ENCODE measurements around the gene AGR3.

The AGR3 gene

DNA sequence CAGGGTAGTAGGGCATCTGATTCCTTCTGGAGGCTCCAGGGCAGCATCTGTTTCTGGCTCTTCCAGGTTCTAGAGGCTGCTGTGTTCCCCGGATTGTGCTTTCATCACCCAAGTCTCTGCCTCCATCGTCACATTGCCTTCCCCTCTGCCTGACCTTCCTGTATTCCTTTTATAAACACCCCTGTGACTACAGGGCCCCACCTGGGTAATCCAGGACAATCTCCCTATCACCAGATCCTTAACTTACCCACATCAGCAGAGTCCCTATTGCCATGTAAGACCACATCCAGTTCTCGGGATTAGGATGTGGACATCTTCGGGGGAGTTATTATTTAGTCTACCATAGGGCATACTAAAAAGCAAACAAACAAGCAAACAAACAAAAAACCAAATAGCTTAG, 39.4 kb upstream of the AGR3 start:
- H2AK5ac ChIP-seq (ENCODE audit: low read depth, low read length) = no peak overlapping the region
- DNase-seq (ENCODE audit: low spot score) = no peak
- H3K36me3 ChIP-seq (replicated peaks in 1 of 2; ENCODE audit: control insufficient read depth in 2 of 2, insufficient read depth in 2 of 2, low read length in 2 of 2) = peaks cover 0 to 18% of the 10 kb centered on the region in 2 donors
- no peak overlapping the region for H3K14ac ChIP-seq (ENCODE audit: low read length)
- H2AFZ ChIP-seq (ENCODE audit: low read length) = no peak overlapping the region
- no peak overlapping the region for H2BK120ac ChIP-seq (ENCODE audit: low read depth, low read length)
- H3K18ac ChIP-seq (ENCODE audit: low read length) = no peak overlapping the region
- peaks cover 0 to 21% of the 10 kb centered on the region in 2 donors for H3K9me3 ChIP-seq (replicated peaks in 1 of 2; ENCODE audit: control insufficient read depth in 2 of 2, insufficient read depth in 1 of 2, low read depth in 1 of 2, low read length in 2 of 2)
- H4K91ac ChIP-seq (ENCODE audit: low read depth, low read length, poor library complexity) = no peak overlapping the region
- no peaks in the 10 kb centered on the region for H3K79me1 ChIP-seq (ENCODE audit: low read depth, low read length)
- no peak overlapping the region for H3K23ac ChIP-seq (ENCODE audit: low read depth, low read length, poor library complexity)
- no peak overlapping the region for H2BK15ac ChIP-seq (ENCODE audit: low read length)
- no peak overlapping the region for H3K27ac ChIP-seq (replicated peaks; ENCODE audit: low read length)
- H3K9ac ChIP-seq (ENCODE audit: low read depth, low read length, poor library complexity) = no peak overlapping the region
- H2BK12ac ChIP-seq (ENCODE audit: low read length) = no peak overlapping the region
- H2BK5ac ChIP-seq (ENCODE audit: low read length) = no peak overlapping the region
- no peaks in the 10 kb centered on the region for H3K27me3 ChIP-seq (ENCODE audit: control insufficient read depth in 3 of 3, insufficient read depth in 3 of 3, low read depth in 1 of 3, low read length in 3 of 3)
- no peak overlapping the region for H4K8ac ChIP-seq (ENCODE audit: low read depth, low read length)
- WGBS, 2 donors (ENCODE audit: extremely low coverage in 2 of 2, insufficient read length in 2 of 2, insufficient replicate concordance in 1 of 2) = no CpG with 5 or more reads among the region's 4 CpGs
- no peak overlapping the region for H3K4me2 ChIP-seq (ENCODE audit: insufficient read depth, low read length, poor library complexity, severe bottlenecking)
- H3K4ac ChIP-seq (ENCODE audit: low read length) = no peak overlapping the region
- H3K4me1 ChIP-seq (ENCODE audit: control insufficient read depth in 2 of 2, insufficient read depth in 1 of 2, low read depth in 1 of 2, low read length in 2 of 2) = peaks cover 10 to 23% of the 10 kb centered on the region in 2 donors
- no peak overlapping the region for H3K4me3 ChIP-seq (ENCODE audit: low read length in 2 of 2)

DNA sequence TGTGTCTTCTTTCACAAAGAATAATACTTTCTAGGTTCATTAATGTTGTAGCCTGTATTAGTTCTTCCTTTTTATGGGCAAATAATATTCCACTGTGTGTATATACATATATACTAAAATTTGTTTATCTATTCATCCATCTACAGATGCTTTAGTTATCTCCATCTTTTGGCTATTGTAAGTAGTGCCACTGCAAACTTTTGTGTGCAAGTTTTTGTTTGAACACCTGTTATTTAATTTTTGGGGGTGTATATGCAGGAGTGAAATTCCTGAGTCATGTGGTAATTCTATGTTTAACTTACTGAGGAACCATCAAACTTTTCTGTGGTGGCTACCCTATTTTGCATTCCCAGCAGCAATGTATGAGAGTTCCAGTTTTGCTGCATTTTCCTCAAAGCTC, 37.7 kb upstream of the AGR3 start:
- Histone ChIP-seq H3K79me1 (ENCODE audit: low read depth, low read length) (no peaks in the 10 kb centered on the region), H2BK15ac (ENCODE audit: low read length) (no peak overlapping the region), H3K9me3 (replicated peaks in 1 of 2; ENCODE audit: control insufficient read depth in 2 of 2, insufficient read depth in 1 of 2, low read depth in 1 of 2, low read length in 2 of 2) (peaks cover 2 to 20% of the 10 kb centered on the region in 2 donors), H2BK5ac (ENCODE audit: low read length) (no peak overlapping the region), H3K23ac (ENCODE audit: low read depth, low read length, poor library complexity) (no peak overlapping the region), H2BK120ac (ENCODE audit: low read depth, low read length) (no peak overlapping the region), H2AFZ (ENCODE audit: low read length) (no peak overlapping the region), H2AK5ac (ENCODE audit: low read depth, low read length) (no peak overlapping the region), H3K9ac (ENCODE audit: low read depth, low read length, poor library complexity) (no peak overlapping the region), H3K4ac (ENCODE audit: low read length) (no peak overlapping the region), H3K4me1 (ENCODE audit: control insufficient read depth in 2 of 2, insufficient read depth in 1 of 2, low read depth in 1 of 2, low read length in 2 of 2) (peaks cover 12 to 24% of the 10 kb centered on the region in 2 donors), H3K4me2 (ENCODE audit: insufficient read depth, low read length, poor library complexity, severe bottlenecking) (no peak overlapping the region), H4K8ac (ENCODE audit: low read depth, low read length) (no peak overlapping the region), H3K27ac (replicated peaks; ENCODE audit: low read length) (no peak overlapping the region), H2BK12ac (ENCODE audit: low read length) (no peak overlapping the region), H3K18ac (ENCODE audit: low read length) (no peak overlapping the region), H3K27me3 (ENCODE audit: control insufficient read depth in 3 of 3, insufficient read depth in 3 of 3, low read depth in 1 of 3, low read length in 3 of 3) (no peaks in the 10 kb centered on the region), H4K91ac (ENCODE audit: low read depth, low read length, poor library complexity) (no peak overlapping the region), H3K4me3 (ENCODE audit: low read length in 2 of 2) (no peak overlapping the region), H3K36me3 (replicated peaks in 1 of 2; ENCODE audit: control insufficient read depth in 2 of 2, insufficient read depth in 2 of 2, low read length in 2 of 2) (peaks cover 0 to 9% of the 10 kb centered on the region in 2 donors), H3K14ac (ENCODE audit: low read length) (no peak overlapping the region)
- DNase-seq (ENCODE audit: low spot score) = no peak

DNA sequence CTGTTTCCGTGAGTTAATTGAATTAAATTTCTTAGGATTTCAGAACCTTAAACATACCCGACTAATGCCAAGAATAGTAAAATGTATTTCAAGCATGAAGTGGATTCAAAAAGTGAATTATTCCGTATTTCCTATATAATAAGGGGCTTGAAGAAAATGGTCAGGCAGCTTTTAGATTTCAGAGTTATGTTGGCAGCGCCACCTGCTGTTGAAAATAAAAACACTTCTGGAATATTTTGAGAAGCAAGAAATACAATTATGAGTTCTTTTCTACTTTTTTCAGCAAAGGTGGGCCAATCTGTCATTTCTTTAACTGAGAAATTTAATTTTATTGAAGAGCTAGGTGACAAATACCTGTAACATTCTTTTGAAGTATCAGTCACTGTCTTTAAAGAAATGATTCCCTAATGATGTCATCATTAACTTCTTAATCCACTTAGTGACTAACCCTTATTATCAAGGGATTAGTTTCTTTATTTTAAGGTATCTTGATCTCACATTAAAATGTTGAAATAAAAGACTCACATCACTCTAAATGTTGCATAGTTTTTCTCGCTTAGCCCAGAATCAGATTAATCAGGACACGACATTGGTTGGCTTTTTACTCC, 36.6 kb upstream of the AGR3 start:
- H3K27ac ChIP-seq (replicated peaks; ENCODE audit: low read length) = no peak overlapping the region

DNA sequence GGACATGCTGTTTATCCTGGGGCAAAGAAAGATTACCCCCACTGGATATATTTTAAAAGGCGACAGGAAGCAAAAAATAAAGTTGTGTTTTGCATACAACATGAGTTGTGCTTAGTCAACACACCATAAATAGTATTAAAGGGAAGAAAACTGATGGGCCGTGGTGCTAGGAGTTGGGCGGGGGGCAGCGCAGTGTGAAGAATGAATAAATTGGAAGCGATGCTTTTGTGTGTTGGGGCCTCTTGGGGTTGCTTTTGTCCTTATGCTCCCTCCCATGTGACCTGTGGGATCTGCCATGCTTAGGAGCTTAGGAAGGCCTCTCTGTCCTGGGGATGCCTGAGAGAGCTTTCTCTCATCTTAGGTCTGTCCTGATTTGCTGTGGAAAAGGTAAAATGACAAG, 35.0 kb upstream of the AGR3 start:
- Histone ChIP-seq H3K18ac (ENCODE audit: low read length) (no peak overlapping the region), H3K4me2 (ENCODE audit: insufficient read depth, low read length, poor library complexity, severe bottlenecking) (no peak overlapping the region), H3K79me1 (ENCODE audit: low read depth, low read length) (no peaks in the 10 kb centered on the region), H3K4me1 (ENCODE audit: control insufficient read depth in 2 of 2, insufficient read depth in 1 of 2, low read depth in 1 of 2, low read length in 2 of 2) (peaks cover 12 to 20% of the 10 kb centered on the region in 2 donors), H3K36me3 (replicated peaks in 1 of 2; ENCODE audit: control insufficient read depth in 2 of 2, insufficient read depth in 2 of 2, low read length in 2 of 2) (no peaks in the 10 kb centered on the region), H2BK5ac (ENCODE audit: low read length) (no peak overlapping the region), H2BK15ac (ENCODE audit: low read length) (no peak overlapping the region), H3K14ac (ENCODE audit: low read length) (no peak overlapping the region), H2BK12ac (ENCODE audit: low read length) (no peak overlapping the region), H3K9me3 (replicated peaks in 1 of 2; ENCODE audit: control insufficient read depth in 2 of 2, insufficient read depth in 1 of 2, low read depth in 1 of 2, low read length in 2 of 2) (peaks cover 2 to 27% of the 10 kb centered on the region in 2 donors), H3K4me3 (ENCODE audit: low read length in 2 of 2) (peak overlapping the region in 1 of 2 donors; percentile 52), H2AK5ac (ENCODE audit: low read depth, low read length) (no peak overlapping the region), H4K8ac (ENCODE audit: low read depth, low read length) (no peak overlapping the region), H2AFZ (ENCODE audit: low read length) (peak overlapping the region; percentile 80), H4K91ac (ENCODE audit: low read depth, low read length, poor library complexity) (no peak overlapping the region), H3K4ac (ENCODE audit: low read length) (no peak overlapping the region), H3K9ac (ENCODE audit: low read depth, low read length, poor library complexity) (no peak overlapping the region), H3K27me3 (ENCODE audit: control insufficient read depth in 3 of 3, insufficient read depth in 3 of 3, low read depth in 1 of 3, low read length in 3 of 3) (no peaks in the 10 kb centered on the region), H3K23ac (ENCODE audit: low read depth, low read length, poor library complexity) (no peak overlapping the region), H2BK120ac (ENCODE audit: low read depth, low read length) (no peak overlapping the region), H3K27ac (replicated peaks; ENCODE audit: low read length) (peak overlapping the region; percentile 30)
- DNase-seq (ENCODE audit: low spot score) = no peak
- no CpG with 5 or more reads among the region's 5 CpGs for WGBS, 2 donors (ENCODE audit: extremely low coverage in 2 of 2, insufficient read length in 2 of 2, insufficient replicate concordance in 1 of 2)

More for the DNA sequence above, 36.6 kb upstream of the AGR3 start:
- no CpG with 5 or more reads among the region's 6 CpGs for WGBS, 2 donors (ENCODE audit: extremely low coverage in 2 of 2, insufficient read length in 2 of 2, insufficient replicate concordance in 1 of 2)
- Histone ChIP-seq H3K9me3 (replicated peaks in 1 of 2; ENCODE audit: control insufficient read depth in 2 of 2, insufficient read depth in 1 of 2, low read depth in 1 of 2, low read length in 2 of 2) (peaks cover 2 to 18% of the 10 kb centered on the region in 2 donors), H3K79me1 (ENCODE audit: low read depth, low read length) (no peaks in the 10 kb centered on the region), H3K4me3 (ENCODE audit: low read length in 2 of 2) (peak overlapping the region in 1 of 2 donors; percentile 52), H2BK5ac (ENCODE audit: low read length) (no peak overlapping the region), H4K8ac (ENCODE audit: low read depth, low read length) (no peak overlapping the region), H3K4ac (ENCODE audit: low read length) (no peak overlapping the region), H3K27me3 (ENCODE audit: control insufficient read depth in 3 of 3, insufficient read depth in 3 of 3, low read depth in 1 of 3, low read length in 3 of 3) (no peaks in the 10 kb centered on the region), H3K14ac (ENCODE audit: low read length) (no peak overlapping the region), H2BK15ac (ENCODE audit: low read length) (no peak overlapping the region), H2BK12ac (ENCODE audit: low read length) (no peak overlapping the region), H2AK5ac (ENCODE audit: low read depth, low read length) (no peak overlapping the region), H3K9ac (ENCODE audit: low read depth, low read length, poor library complexity) (no peak overlapping the region), H3K4me1 (ENCODE audit: control insufficient read depth in 2 of 2, insufficient read depth in 1 of 2, low read depth in 1 of 2, low read length in 2 of 2) (peaks cover 12 to 24% of the 10 kb centered on the region in 2 donors), H3K36me3 (replicated peaks in 1 of 2; ENCODE audit: control insufficient read depth in 2 of 2, insufficient read depth in 2 of 2, low read length in 2 of 2) (peaks cover 0 to 5% of the 10 kb centered on the region in 2 donors), H2BK120ac (ENCODE audit: low read depth, low read length) (no peak overlapping the region), H2AFZ (ENCODE audit: low read length) (no peak overlapping the region), H3K4me2 (ENCODE audit: insufficient read depth, low read length, poor library complexity, severe bottlenecking) (no peak overlapping the region), H4K91ac (ENCODE audit: low read depth, low read length, poor library complexity) (no peak overlapping the region), H3K18ac (ENCODE audit: low read length) (no peak overlapping the region), H3K23ac (ENCODE audit: low read depth, low read length, poor library complexity) (no peak overlapping the region)
- peak; percentile 48 for DNase-seq (ENCODE audit: low spot score)

All from neuronal stem cell (in vitro differentiated cells).